T-helper 1 cell (primary cell): ENCODE measurements around the gene NEURL1.
"Not testable (repeated sequence)": the region's sequence is repeated elsewhere in the genome, so short reads cannot be mapped to it uniquely, and the experiment has no call there.

Source experiments
- DNase-seq, 5 donors: peaks; one replicate each; pipeline ENCODE4 v3.0.0-alpha.2; 2012 to 2020

The NEURL1 gene

GRCh38 chr10:103630156-103630555 is 136.7 kb downstream of the NEURL1 start:
- DNase-seq, result no peak

- no peak for DNase-seq
These were observed 138.7 kb downstream of the NEURL1 start for GRCh38 chr10:103632247-103632642.

GRCh38 chr10:103632871-103633270 is 139.4 kb downstream of the NEURL1 start:
- DNase-seq, result not testable (repeated sequence)

- no peak for DNase-seq
These were observed 140.3 kb downstream of the NEURL1 start for GRCh38 chr10:103633846-103634245.

- DNase-seq, result no peak
These were observed 142.1 kb downstream of the NEURL1 start for GRCh38 chr10:103635580-103635979.

- DNase-seq, result no peak
These were observed 143.0 kb downstream of the NEURL1 start for GRCh38 chr10:103636492-103636891.

GRCh38 chr10:103637011-103637410 is 143.5 kb downstream of the NEURL1 start:
- DNase-seq, result no peak

GRCh38 chr10:103637927-103638557 is 144.5 kb downstream of the NEURL1 start:
- DNase-seq, result no peak

GRCh38 chr10:103638948-103639347 is 145.4 kb downstream of the NEURL1 start:
- no peak for DNase-seq

- DNase-seq, result no peak
These were observed 147.1 kb downstream of the NEURL1 start for GRCh38 chr10:103640436-103641181.

- DNase-seq, result no peak
These were observed 147.8 kb downstream of the NEURL1 start for GRCh38 chr10:103641326-103641725.
